ENCODE data around the gene MYO9B.

- TF ChIP-seq KAT7 (CRISPR knock-in tag; IDR thresholded peaks at IDR 0.05; ENCODE audit: borderline replicate concordance) = no peak
- TF ChIP-seq ATF2 (CRISPR knock-in tag; IDR thresholded peaks at IDR 0.05; ENCODE audit: borderline replicate concordance, low read depth) = no peak
- no peak for TF ChIP-seq MLX (CRISPR knock-in tag; IDR thresholded peaks at IDR 0.05)
- no peak for TF ChIP-seq USF2 (CRISPR knock-in tag; IDR thresholded peaks at IDR 0.05)
Measured at GRCh38 chr19:17162580-17162979, 87.0 kb downstream of the MYO9B start.
